HepG2 (cell line): ENCODE results near the gene MORF4L2. TPM values are rescaled to one million over a fixed set of nuclear protein-coding genes. Genes with fewer than 3 reads are reported as not detected.

ENCODE experiments used
- AGO2 ChIP-seq: fragments of 200-400 bp; formaldehyde crosslinking; optimal IDR thresholded peaks from 2 replicates; pipeline ENCODE3; 2017; ENCODE audit warnings: mild to moderate bottlenecking, low read depth, low read length, moderate library complexity
- CHD2 ChIP-seq: IDR thresholded peaks from 2 replicates; pipeline ENCODE4 v1.6.1; 2011; ENCODE audit warnings: low read depth, low read length, improper control_type of control experiment
- CREM ChIP-seq, 2 experiments: sonication (generic) in 1 of 2; formaldehyde crosslinking in 1 of 2; IDR thresholded peaks; 2 replicates each; pipeline versions ENCODE4 v1.4.0 to v1.6.1; 2016 to 2020; ENCODE audit warnings: antibody characterized with exemption in 1 of 2, mild to moderate bottlenecking in 1 of 2, missing genetic modification reagents in 1 of 2
- DDIT3 ChIP-seq: sonication (generic); formaldehyde crosslinking; IDR thresholded peaks from 2 replicates; pipeline ENCODE4 v1.4.0; 2020; ENCODE audit warnings: mild to moderate bottlenecking, missing genetic modification reagents
- GMEB1 ChIP-seq: sonication (generic); formaldehyde crosslinking; IDR thresholded peaks from 2 replicates; pipeline ENCODE4 v1.5.1; 2020; ENCODE audit warnings: missing genetic modification reagents, mild to moderate bottlenecking, borderline replicate concordance
- HDAC1 ChIP-seq: sonication (generic); formaldehyde crosslinking; IDR thresholded peaks from 2 replicates; pipeline ENCODE4 v1.5.1; 2020; ENCODE audit warnings: mild to moderate bottlenecking, missing genetic modification reagents
- HNF1B ChIP-seq: sonication (generic); formaldehyde crosslinking; IDR thresholded peaks from 2 replicates; pipeline ENCODE4 v1.5.1; 2020; ENCODE audit warnings: mild to moderate bottlenecking, moderate library complexity, missing genetic modification reagents
- NCOA2 ChIP-seq: sonication (generic); formaldehyde crosslinking; IDR thresholded peaks from 2 replicates; pipeline ENCODE4 v1.8.0; 2022; ENCODE audit warnings: inconsistent platforms
- NFIB ChIP-seq: sonication (generic); formaldehyde crosslinking; IDR thresholded peaks from 2 replicates; pipeline ENCODE4 v1.9.0; 2021; ENCODE audit warnings: missing genetic modification reagents, mild to moderate bottlenecking, borderline replicate concordance
- NONO ChIP-seq, 2 experiments: fragments of 450-650 bp in 1 of 2; sonication (generic) in 1 of 2; formaldehyde crosslinking in 1 of 2; IDR thresholded peaks in 1 of 2; conservative IDR thresholded peaks in 1 of 2; 2 replicates each; pipeline versions ENCODE4 v1.6.1 to v1.8.0; 2017 to 2022; ENCODE audit warnings: mild to moderate bottlenecking in 1 of 2, missing genetic modification reagents in 1 of 2, moderate library complexity in 1 of 2
- SETDB1 ChIP-seq: sonication (generic); formaldehyde crosslinking; IDR thresholded peaks from 2 replicates; pipeline ENCODE4 v1.5.1; 2020; ENCODE audit warnings: missing genetic modification reagents, mild to moderate bottlenecking, borderline replicate concordance
- SP1 ChIP-seq, 2 experiments: fragments of 450-650 bp in 1 of 2; sonication (generic) in 1 of 2; formaldehyde crosslinking in 1 of 2; IDR thresholded peaks; 2 replicates each; pipeline versions ENCODE4 v1.4.0 to v1.6.1; 2016 to 2020; ENCODE audit warnings: missing genetic modification reagents in 1 of 2
- SPEN ChIP-seq: sonication (generic); formaldehyde crosslinking; IDR thresholded peaks from 2 replicates; pipeline ENCODE4 v1.5.1; 2020; ENCODE audit warnings: low read depth, mild to moderate bottlenecking, missing genetic modification reagents
- THYN1 ChIP-seq: sonication (generic); formaldehyde crosslinking; IDR thresholded peaks from 2 replicates; pipeline ENCODE4 v1.8.1; 2023; ENCODE audit warnings: low read depth, mild to moderate bottlenecking, moderate library complexity, missing genetic modification reagents, borderline replicate concordance
- U2AF1 ChIP-seq: fragments of 200-400 bp; formaldehyde crosslinking; optimal IDR thresholded peaks from 2 replicates; pipeline ENCODE3; 2017; ENCODE audit warnings: mild to moderate bottlenecking, low read depth, low read length
- XRCC5 ChIP-seq: fragments of 200-400 bp; formaldehyde crosslinking; optimal IDR thresholded peaks from 2 replicates; pipeline ENCODE3; 2017; ENCODE audit warnings: mild to moderate bottlenecking, low read length
- YEATS2 ChIP-seq: sonication (generic); formaldehyde crosslinking; IDR thresholded peaks from 2 replicates; pipeline ENCODE4 v1.4.0; 2020; ENCODE audit warnings: missing genetic modification reagents, borderline replicate concordance
- ZBTB42 ChIP-seq: sonication (generic); formaldehyde crosslinking; IDR thresholded peaks from 2 replicates; pipeline ENCODE4 v1.5.0; 2020; ENCODE audit warnings: mild to moderate bottlenecking, missing genetic modification reagents
- ZNF124 ChIP-seq: sonication (generic); formaldehyde crosslinking; IDR thresholded peaks from 2 replicates; pipeline ENCODE4 v1.4.0; 2020; ENCODE audit warnings: missing genetic modification reagents
- ZNF260 ChIP-seq: sonication (generic); formaldehyde crosslinking; IDR thresholded peaks from 2 replicates; pipeline ENCODE4 v1.4.0; 2020; ENCODE audit warnings: missing genetic modification reagents, low read depth, mild to moderate bottlenecking, borderline replicate concordance
- ZNF326 ChIP-seq: sonication (generic); formaldehyde crosslinking; IDR thresholded peaks from 2 replicates; pipeline ENCODE4 v1.4.0; 2020; ENCODE audit warnings: missing genetic modification reagents, borderline replicate concordance
- ZNF749 ChIP-seq: sonication (generic); formaldehyde crosslinking; IDR thresholded peaks from 2 replicates; pipeline ENCODE4 v1.8.0; 2022; ENCODE audit warnings: mild to moderate bottlenecking, missing genetic modification reagents, moderate library complexity, borderline replicate concordance
- ZNF790 ChIP-seq: sonication (generic); formaldehyde crosslinking; IDR thresholded peaks from 2 replicates; pipeline ENCODE4 v1.8.0; 2022; ENCODE audit warnings: missing genetic modification reagents, mild to moderate bottlenecking, borderline replicate concordance
- polyA plus RNA-seq, 8 experiments: library from polyadenylated mRNA; depleted of rRNA in 3 of 8; stranded (reverse) in 7 of 8; unstranded in 1 of 8; fragments of >200 nt; fragmentation: Illumina TruSeq in 4 of 8; extraction: Trizol in 4 of 8; gene quantifications; 2 replicates each; pipeline versions ENCODE4 v1.2.1 to v1.2.3, GENCODE V29; 2011 to 2016; ENCODE audit warnings: low read depth in 4 of 8, missing spikeins in 1 of 8, mixed read lengths in 1 of 8; ENCODE audit not compliant: insufficient read depth in 1 of 8
- total RNA-seq, 5 experiments: library from RNA; depleted of rRNA; stranded (reverse); fragments of >200 nt; fragmentation: Illumina TruSeq; extraction: Trizol; gene quantifications; 2 replicates each; pipeline ENCODE4 v1.2.3, GENCODE V29; 2016; ENCODE audit warnings: low read depth in 1 of 5

The MORF4L2 gene
- total and polyA plus RNA-seq, 2 of the 13 experiments (the other 11 are each of a cell fraction or from before 2014, with no cell fraction given), result 358 to 469 TPM

- TF ChIP-seq U2AF1 (no peak), ZNF260 (CRISPR knock-in tag) (no peak), SP1 (IDR thresholded peaks at IDR 0.05) (no peak), SP1 (CRISPR knock-in tag; IDR thresholded peaks at IDR 0.05) (peak; percentile 32; the same call in 1 of the 2 replicates), ZNF790 (CRISPR knock-in tag) (no peak), NCOA2 (CRISPR knock-in tag) (0 out of 2 replicates have a peak, but pooled peaks have one; percentile 10), GMEB1 (CRISPR knock-in tag) (no peak), YEATS2 (0 out of 2 replicates have a peak, but pooled peaks have one; percentile 36), AGO2 (peak; percentile 42), CHD2 (no peak), SPEN (peak; percentile 70; the same call in 1 of the 2 replicates), DDIT3 (CRISPR knock-in tag) (no peak), ZBTB42 (CRISPR knock-in tag) (no peak), HNF1B (CRISPR knock-in tag) (no peak; the same call in 1 of the 2 replicates), ZNF326 (CRISPR knock-in tag) (no peak), ZNF124 (CRISPR knock-in tag) (no peak), SETDB1 (no peak), XRCC5 (no peak), HDAC1 (CRISPR knock-in tag) (peak; percentile 42; the same call in 1 of the 2 replicates), NONO (IDR thresholded peaks at IDR 0.05) (no peak), NONO (CRISPR knock-in tag; conservative IDR thresholded peaks at IDR 0.05) (no peak), CREM (IDR thresholded peaks at IDR 0.05) (no peak), CREM (CRISPR knock-in tag; IDR thresholded peaks at IDR 0.05) (no peak), THYN1 (CRISPR knock-in tag) (no peak), ZNF749 (CRISPR knock-in tag) (no peak), NFIB (no peak)
Observed at GRCh38 chrX:103629318-103630170, 57.0 kb downstream of the MORF4L2 start (continued).
